ENCODE results near the gene BBS9.

DNA sequence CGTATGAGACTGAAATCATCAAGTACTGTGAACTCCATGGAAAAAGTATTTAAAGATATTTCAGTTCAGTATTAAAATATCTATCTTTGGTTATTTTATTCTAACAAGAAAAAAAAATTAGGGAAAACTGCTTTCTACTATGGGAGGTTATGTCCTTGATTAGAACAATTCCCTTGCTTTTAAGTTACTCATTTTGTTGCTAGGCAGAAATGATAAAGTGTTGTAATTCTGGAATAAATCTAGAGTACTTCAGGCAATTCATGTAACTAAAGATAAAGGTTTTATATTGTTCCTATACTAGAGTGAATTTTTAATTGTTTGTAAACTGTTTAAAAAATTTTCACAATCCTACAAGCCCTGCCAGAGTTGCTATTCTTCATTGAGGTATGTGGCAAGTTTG, 92.0 kb downstream of the BBS9 start:
- no peak for TF ChIP-seq CTCF (IDR thresholded peaks at IDR 0.05)
- no peak for TF ChIP-seq POLR2A (IDR thresholded peaks at IDR 0.05)
